PC-3 (cell line): ENCODE results near the gene IL10. TPM values are rescaled to one million over a fixed set of nuclear protein-coding genes. Genes with fewer than 3 reads are reported as not detected.
A peak's percentile ranks its signal among the peaks of the same experiment; 100 is the strongest.

Source experiments
- ATAC-seq: fragments of 200-7000 bp; cut with Tn5 transposase; 2 replicates; pipeline ENCODE4 v1.9.1; 2020; ENCODE audit warnings: mild to moderate bottlenecking, moderate library complexity
- BruUV-seq: library from RNA; stranded (reverse); fragments of 400-500 nt; replicated peaks from 2 replicates; lab custom pipeline; 2021; lab: Mats Ljungman, UMichigan
- CTCF ChIA-PET: fragments of 300-600 bp; sonication (Branson Sonifier 250); formaldehyde crosslinking; loops from one replicate; lab custom pipeline; 2022; ENCODE audit warnings: antibody characterized with exemption; lab: Charles Lee
- POLR2A ChIA-PET: fragments of 300-600 bp; sonication (Branson Sonifier 250); formaldehyde crosslinking; loops from one replicate; lab custom pipeline; 2022; ENCODE audit warnings: antibody characterized with exemption; ENCODE audit not compliant: unreplicated experiment; lab: Charles Lee
- DNase-seq: peaks from one replicate; pipeline ENCODE4 v3.0.0-alpha.2; 2015
- H2AFZ ChIP-seq: fragments of 300-600 bp; sonication (generic); 2 replicates; pipeline ENCODE4 v1.6.0; 2016; ENCODE audit warnings: antibody characterized with exemption, low read length
- H3F3A ChIP-seq: fragments of 300-600 bp; sonication (generic); one replicate; pipeline ENCODE4 v1.6.0; 2017; ENCODE audit warnings: antibody characterized with exemption, low read length, control low read depth, mild to moderate bottlenecking; ENCODE audit not compliant: unreplicated experiment
- H3K27ac ChIP-seq: fragments of 300-600 bp; sonication (generic); 2 replicates; pipeline ENCODE4 v1.5.1; 2016; ENCODE audit warnings: mild to moderate bottlenecking, low read length
- H3K27me3 ChIP-seq: fragments of 300-600 bp; sonication (generic); 2 replicates; pipeline ENCODE4 v1.6.1; 2016; ENCODE audit warnings: low read length, mixed read lengths
- H3K36me3 ChIP-seq: fragments of 300-600 bp; sonication (generic); 2 replicates; pipeline ENCODE4 v1.6.1; 2016; ENCODE audit warnings: low read depth, mixed run types, low read length, mixed read lengths
- H3K4me1 ChIP-seq: fragments of 300-600 bp; sonication (generic); 2 replicates; pipeline ENCODE4 v1.5.1; 2016; ENCODE audit warnings: low read length; ENCODE audit not compliant: insufficient read depth
- H3K4me2 ChIP-seq: fragments of 300-600 bp; sonication (generic); 2 replicates; pipeline ENCODE4 v1.6.0; 2016; ENCODE audit warnings: low read length
- H3K4me3 ChIP-seq: fragments of 300-600 bp; sonication (generic); 2 replicates; pipeline ENCODE4 v1.5.1; 2016; ENCODE audit warnings: mild to moderate bottlenecking, low read length, mixed read lengths
- H3K79me2 ChIP-seq: fragments of 300-600 bp; sonication (generic); 2 replicates; pipeline ENCODE4 v1.6.1; 2017; ENCODE audit warnings: low read length, mixed read lengths
- H3K9ac ChIP-seq: fragments of 300-600 bp; sonication (generic); 2 replicates; pipeline ENCODE4 v1.6.0; 2016; ENCODE audit warnings: mild to moderate bottlenecking, low read length
- H3K9me2 ChIP-seq: fragments of 300-600 bp; sonication (generic); replicated peaks from 2 replicates; pipeline ENCODE4 v1.6.1; 2016; ENCODE audit warnings: mixed run types, low read length, mixed read lengths
- H3K9me3 ChIP-seq: fragments of 300-600 bp; sonication (generic); 2 replicates; pipeline ENCODE4 v1.6.1; 2016; ENCODE audit warnings: low read length, mixed read lengths
- H4K20me1 ChIP-seq: fragments of 300-600 bp; sonication (generic); 2 replicates; pipeline ENCODE4 v1.6.1; 2016; ENCODE audit warnings: low read length, mixed read lengths
- EZH2 ChIP-seq: fragments of 300-600 bp; sonication (generic); IDR thresholded peaks from one replicate; pipeline ENCODE4 v1.6.1; 2017; ENCODE audit warnings: antibody characterized with exemption, mild to moderate bottlenecking, low read length; ENCODE audit not compliant: unreplicated experiment
- EZH2phosphoT487 ChIP-seq: fragments of 300-600 bp; sonication (generic); IDR thresholded peaks from 2 replicates; pipeline ENCODE4 v1.6.1; 2018; ENCODE audit warnings: mild to moderate bottlenecking, antibody characterized with exemption, low read length, borderline replicate concordance
- intact Hi-C: fragments of 100-400 bp; cut with micrococcal nuclease; formaldehyde crosslinking; loops from 2 replicates; pipeline ENCODE4 v1.9.0; 2023
- total RNA-seq: library from RNA; depleted of rRNA; stranded (reverse); fragments of >200 nt; gene quantifications from 2 replicates; pipeline ENCODE4 v1.2.3, GENCODE V29; 2014
- TF ChIP-seq, protein P1 (sequence below): fragments of 300-600 bp; sonication (generic); conservative IDR thresholded peaks from 2 replicates; pipeline ENCODE4 v1.5.1; 2017; ENCODE audit warnings: antibody characterized with exemption, low read depth, mild to moderate bottlenecking, low read length

Gene IL10
- total RNA-seq, 1 experiment from 2014 or later: not detected

DNA sequence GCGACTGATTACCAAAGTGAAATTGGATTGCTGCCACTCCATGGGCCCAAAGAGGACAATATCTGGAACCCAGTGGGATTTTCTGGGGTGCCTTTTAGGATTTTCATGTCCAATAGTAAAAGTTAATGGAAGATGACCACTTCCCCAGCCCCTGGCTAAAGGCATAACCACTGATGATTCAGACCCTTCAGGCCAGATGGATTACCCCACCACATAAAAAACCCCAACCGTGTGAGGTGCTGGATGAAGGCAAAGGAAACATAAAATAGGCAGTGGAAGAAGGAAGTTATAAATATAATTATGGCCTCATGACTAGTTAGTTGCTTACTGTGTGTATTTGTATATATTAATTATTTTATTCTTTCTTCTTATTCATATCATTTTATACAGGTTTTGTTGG, 40.2 kb upstream of the IL10 start:
- CTCF ChIA-PET: no interaction called here
- H3K4me2 ChIP-seq: no peak overlapping the region
- intact Hi-C loops: no loop called here
- H3K27ac ChIP-seq: no peak overlapping the region
- DNase-seq (no peak), ATAC-seq (no peak)
- H3K9me3 ChIP-seq: peaks cover 7% of the 10 kb centered on the region
- no peaks in the 10 kb centered on the region for H3K9me2 ChIP-seq
- no peak overlapping the region for H3K4me3 ChIP-seq
- no peaks in the 10 kb centered on the region for H4K20me1 ChIP-seq
- H3F3A ChIP-seq: no peaks in the 10 kb centered on the region
- no peak overlapping the region for H3K9ac ChIP-seq
- POLR2A ChIA-PET: interaction anchor here (0.5 kb wide), 1 partner anchor 22 kb away, joined by 3 read pairs; no protein-coding TSS in a partner anchor
- H3K27me3 ChIP-seq: no peaks in the 10 kb centered on the region
- no TSS peak for BruUV-seq
- no peaks in the 10 kb centered on the region for H3K36me3 ChIP-seq
- TF ChIP-seq EZH2: no peak
- TF ChIP-seq, protein P1, sequence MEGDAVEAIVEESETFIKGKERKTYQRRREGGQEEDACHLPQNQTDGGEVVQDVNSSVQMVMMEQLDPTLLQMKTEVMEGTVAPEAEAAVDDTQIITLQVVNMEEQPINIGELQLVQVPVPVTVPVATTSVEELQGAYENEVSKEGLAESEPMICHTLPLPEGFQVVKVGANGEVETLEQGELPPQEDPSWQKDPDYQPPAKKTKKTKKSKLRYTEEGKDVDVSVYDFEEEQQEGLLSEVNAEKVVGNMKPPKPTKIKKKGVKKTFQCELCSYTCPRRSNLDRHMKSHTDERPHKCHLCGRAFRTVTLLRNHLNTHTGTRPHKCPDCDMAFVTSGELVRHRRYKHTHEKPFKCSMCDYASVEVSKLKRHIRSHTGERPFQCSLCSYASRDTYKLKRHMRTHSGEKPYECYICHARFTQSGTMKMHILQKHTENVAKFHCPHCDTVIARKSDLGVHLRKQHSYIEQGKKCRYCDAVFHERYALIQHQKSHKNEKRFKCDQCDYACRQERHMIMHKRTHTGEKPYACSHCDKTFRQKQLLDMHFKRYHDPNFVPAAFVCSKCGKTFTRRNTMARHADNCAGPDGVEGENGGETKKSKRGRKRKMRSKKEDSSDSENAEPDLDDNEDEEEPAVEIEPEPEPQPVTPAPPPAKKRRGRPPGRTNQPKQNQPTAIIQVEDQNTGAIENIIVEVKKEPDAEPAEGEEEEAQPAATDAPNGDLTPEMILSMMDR: no peak
- TF ChIP-seq EZH2phosphoT487: no peak
- H2AFZ ChIP-seq: no peak overlapping the region
- H3K79me2 ChIP-seq: no peaks in the 10 kb centered on the region
- no peaks in the 10 kb centered on the region for H3K4me1 ChIP-seq

- Histone ChIP-seq H3K36me3 (no peaks in the 10 kb centered on the region), H3K27me3 (peaks cover 12% of the 10 kb centered on the region), H4K20me1 (no peaks in the 10 kb centered on the region), H3K4me1 (no peaks in the 10 kb centered on the region), H3K4me3 (no peak overlapping the region), H3K9ac (no peak overlapping the region), H2AFZ (no peak overlapping the region), H3K4me2 (no peak overlapping the region), H3K9me3 (peaks cover 7% of the 10 kb centered on the region), H3K79me2 (no peaks in the 10 kb centered on the region), H3F3A (no peaks in the 10 kb centered on the region), H3K27ac (no peak overlapping the region), H3K9me2 (no peaks in the 10 kb centered on the region)
- ATAC-seq (peak; percentile 92), DNase-seq (peak; percentile 82)
- BruUV-seq: no TSS peak
- ChIA-PET POLR2A (interaction anchor here (0.6 to 0.9 kb wide), 3 partner anchors 23 to 1269 kb away, joined by 3 to 5 read pairs (median 3); no protein-coding TSS in a partner anchor), CTCF (interaction anchor here (0.6 to 2.8 kb wide), 13 partner anchors 36 to 179 kb away, joined by 3 to 54 read pairs (median 5); no protein-coding TSS in a partner anchor)
- intact Hi-C loops: loop anchor here (1.0 to 2.0 kb wide), 4 partner anchors 75 to 175 kb away; partner anchors contain the start of gene DYRK3
- TF ChIP-seq EZH2: no peak
- TF ChIP-seq, protein P1: peak; percentile 99
- no peak for TF ChIP-seq EZH2phosphoT487
Measured at GRCh38 chr1:206809504-206810084, 37.3 kb upstream of the IL10 start.

- no peaks in the 10 kb centered on the region for H3F3A ChIP-seq
- H3K4me2 ChIP-seq: no peak overlapping the region
- H3K9me3 ChIP-seq: peaks cover 7% of the 10 kb centered on the region
- H3K9me2 ChIP-seq: no peaks in the 10 kb centered on the region
- H4K20me1 ChIP-seq: no peaks in the 10 kb centered on the region
- H3K27me3 ChIP-seq: peaks cover 13% of the 10 kb centered on the region
- no TSS peak for BruUV-seq
- DNase-seq: peak; percentile 72
- H3K79me2 ChIP-seq: no peaks in the 10 kb centered on the region
- ChIA-PET POLR2A (no interaction called here), CTCF (interaction anchor here (1.3 to 2.8 kb wide), 4 partner anchors 74 to 178 kb away, joined by 4 to 54 read pairs (median 12); no protein-coding TSS in a partner anchor)
- no peak overlapping the region for H3K4me3 ChIP-seq
- peak; percentile 72 for ATAC-seq
- no peak overlapping the region for H2AFZ ChIP-seq
- peaks cover 8% of the 10 kb centered on the region; the same call in 1 of the 2 replicates for H3K4me1 ChIP-seq
- H3K27ac ChIP-seq: no peak overlapping the region
- H3K36me3 ChIP-seq: no peaks in the 10 kb centered on the region
- TF ChIP-seq EZH2: no peak
- TF ChIP-seq, protein P1: peak; percentile 75
- no peak for TF ChIP-seq EZH2phosphoT487
- intact Hi-C loops: loop anchor here (1.0 to 2.0 kb wide), 4 partner anchors 74 to 174 kb away; partner anchors contain the start of gene DYRK3
- no peak overlapping the region for H3K9ac ChIP-seq
Measured at GRCh38 chr1:206808615-206809014, 36.3 kb upstream of the IL10 start.
